GM12801 (cell line): Measurements from ENCODE around the gene MATK.

Experiments used
- TF ChIP-seq, protein P1 (sequence below): IDR thresholded peaks from one replicate; pipeline ENCODE4 v1.5.1; 2011; ENCODE audit warnings: control low read depth; ENCODE audit not compliant: insufficient read length; ENCODE audit errors: extremely low read depth

MATK gene

DNA sequence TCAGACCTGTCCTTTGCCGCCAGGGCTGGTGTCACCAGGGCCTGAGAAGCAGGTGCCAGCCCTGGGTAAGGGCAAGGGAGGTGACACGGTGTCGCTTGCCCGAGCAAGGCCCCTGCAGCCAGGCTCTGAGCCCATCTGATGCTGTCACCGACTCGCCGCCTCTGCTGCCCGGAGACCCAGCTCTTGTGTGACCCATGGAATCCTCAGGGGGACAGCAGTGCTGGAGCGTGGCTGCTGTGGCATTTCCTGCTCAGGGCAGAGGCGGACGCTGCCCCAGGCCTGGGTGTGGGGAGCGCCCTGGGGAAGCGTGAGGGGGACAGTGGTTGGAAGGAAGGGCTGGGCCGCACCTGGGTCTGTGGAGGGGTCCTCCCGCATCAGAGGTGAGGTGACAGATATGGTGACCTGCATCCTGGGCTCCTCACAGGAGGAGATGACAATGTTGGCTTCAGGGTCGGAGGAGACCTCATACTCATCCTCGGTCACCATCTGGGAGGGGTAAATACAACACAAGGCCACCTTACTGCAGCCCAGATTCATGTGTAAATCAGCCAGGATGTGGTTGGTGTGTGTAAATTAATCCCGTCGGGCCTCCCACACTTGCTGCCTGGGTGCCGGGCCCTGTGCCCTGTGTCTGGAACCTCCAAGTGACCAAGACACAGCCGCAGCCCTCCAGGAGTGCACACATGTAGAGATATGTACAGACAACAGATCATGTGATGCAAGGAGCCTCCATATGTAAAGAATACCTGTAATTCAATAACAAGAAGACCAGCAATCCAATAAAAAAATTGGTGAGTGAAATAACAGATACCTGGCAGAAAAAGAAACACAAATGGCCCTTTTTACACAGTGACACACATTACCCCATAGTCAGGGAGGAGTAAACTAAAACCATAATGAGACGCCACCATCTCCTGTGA is 27.6 kb upstream of the MATK start:
- TF ChIP-seq, protein P1, sequence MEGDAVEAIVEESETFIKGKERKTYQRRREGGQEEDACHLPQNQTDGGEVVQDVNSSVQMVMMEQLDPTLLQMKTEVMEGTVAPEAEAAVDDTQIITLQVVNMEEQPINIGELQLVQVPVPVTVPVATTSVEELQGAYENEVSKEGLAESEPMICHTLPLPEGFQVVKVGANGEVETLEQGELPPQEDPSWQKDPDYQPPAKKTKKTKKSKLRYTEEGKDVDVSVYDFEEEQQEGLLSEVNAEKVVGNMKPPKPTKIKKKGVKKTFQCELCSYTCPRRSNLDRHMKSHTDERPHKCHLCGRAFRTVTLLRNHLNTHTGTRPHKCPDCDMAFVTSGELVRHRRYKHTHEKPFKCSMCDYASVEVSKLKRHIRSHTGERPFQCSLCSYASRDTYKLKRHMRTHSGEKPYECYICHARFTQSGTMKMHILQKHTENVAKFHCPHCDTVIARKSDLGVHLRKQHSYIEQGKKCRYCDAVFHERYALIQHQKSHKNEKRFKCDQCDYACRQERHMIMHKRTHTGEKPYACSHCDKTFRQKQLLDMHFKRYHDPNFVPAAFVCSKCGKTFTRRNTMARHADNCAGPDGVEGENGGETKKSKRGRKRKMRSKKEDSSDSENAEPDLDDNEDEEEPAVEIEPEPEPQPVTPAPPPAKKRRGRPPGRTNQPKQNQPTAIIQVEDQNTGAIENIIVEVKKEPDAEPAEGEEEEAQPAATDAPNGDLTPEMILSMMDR: no peak

DNA sequence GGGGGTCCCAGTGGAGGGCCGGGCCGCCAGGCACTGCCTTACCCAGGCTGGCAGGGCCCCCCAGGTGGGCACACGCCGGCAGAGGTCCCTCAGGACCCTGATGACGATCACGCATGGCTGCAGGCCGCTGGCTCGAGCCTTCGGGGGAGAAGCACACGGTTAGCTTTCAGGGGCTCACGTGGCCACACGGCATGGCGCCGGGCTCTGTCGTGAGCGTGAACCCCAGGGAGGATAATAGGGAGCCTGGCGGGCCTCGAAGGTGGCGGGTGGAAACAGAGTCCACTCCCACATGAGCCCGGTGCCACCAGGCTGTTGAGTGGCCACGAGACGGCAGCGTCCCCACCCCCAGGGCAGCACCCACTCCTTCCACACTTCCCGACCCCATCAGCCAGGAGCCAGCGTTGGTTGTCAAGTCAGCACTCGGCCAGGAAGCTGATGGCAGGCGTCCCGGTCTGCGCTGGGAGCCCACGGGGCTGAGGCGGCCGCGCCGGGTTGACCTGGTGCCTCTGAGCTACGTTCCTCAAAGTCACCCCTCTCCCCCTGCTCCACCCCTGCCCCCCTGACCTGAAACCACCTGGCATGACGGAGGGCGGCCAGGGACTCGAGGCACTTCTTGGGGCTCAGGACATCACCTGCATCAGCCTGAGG is 24.7 kb upstream of the MATK start:
- TF ChIP-seq, protein P1: no peak

DNA sequence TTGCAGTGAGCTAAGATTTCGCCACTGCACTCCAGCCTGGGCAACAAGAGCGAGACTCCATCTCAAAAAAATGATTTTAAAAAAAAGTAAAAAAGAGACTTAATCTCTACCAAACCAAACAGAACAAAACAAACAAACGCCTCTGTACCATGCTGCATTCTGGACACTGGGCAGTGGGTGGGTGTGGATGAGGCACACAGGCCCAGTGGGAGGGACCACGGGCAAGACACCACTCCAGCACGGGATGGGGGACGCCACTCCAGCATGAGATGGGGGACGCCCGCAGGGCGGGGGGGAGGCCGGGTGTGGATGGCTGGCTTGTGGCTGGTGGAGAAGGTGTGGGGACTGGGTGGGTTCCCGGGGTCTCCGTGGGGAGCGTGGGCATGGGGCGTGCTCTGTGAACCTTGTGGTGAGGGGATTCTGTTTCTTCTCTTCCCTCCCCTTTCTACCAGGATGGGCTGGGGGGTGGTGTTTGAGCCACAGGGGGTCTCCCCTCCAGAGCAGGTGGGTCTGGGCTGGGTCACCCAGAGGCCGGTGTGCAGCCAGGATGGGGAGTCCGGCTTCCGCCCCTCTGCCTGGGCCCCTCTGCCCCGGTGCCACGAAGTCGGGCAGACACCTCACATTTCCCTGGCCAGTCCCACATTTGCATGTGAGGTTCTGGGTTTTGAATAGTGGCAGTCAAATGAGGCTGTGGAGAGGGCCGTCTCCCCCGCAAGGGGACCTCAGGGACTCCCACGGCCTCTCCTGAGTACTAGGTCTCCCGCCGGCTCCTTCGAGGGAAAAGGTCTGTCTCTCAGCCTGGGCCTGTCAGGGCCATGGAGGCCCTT is 23.9 kb upstream of the MATK start:
- TF ChIP-seq, protein P1: no peak

DNA sequence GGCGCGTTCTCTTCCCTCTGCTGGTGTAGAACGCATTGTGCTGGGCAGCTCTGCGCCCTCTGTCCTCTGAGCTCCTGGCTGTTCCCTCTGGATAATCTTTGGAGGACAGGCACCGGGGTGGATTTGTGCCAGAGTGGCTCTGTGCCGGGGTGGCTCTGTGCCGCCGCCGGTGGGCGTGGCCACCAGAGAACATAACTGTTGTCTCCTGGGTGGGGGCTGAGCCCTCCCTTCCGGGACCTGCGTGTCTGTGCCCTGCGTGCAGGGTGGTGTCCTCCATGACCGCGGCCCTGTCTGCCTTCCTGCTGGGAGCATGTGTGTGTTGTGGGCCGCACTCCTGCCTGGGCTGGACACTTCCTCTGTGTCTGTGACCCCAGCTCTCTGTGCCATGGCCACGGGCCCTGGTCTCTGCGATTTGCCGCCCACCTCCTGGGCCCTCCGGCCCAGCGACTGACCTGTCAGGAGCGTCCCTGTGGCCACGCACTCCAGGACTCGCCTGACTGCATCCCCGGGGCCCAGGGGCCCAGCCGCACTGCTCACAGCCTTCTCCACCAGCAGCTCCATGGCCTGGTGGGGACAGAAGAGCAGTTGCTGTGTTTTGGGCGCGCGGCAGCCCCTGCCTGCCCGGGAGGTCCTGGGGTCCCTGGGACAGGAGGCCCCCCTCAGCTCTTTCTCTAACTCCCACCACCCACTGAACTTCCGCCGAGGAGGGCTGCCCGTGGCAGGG is 22.4 kb upstream of the MATK start:
- TF ChIP-seq, protein P1: no peak

DNA sequence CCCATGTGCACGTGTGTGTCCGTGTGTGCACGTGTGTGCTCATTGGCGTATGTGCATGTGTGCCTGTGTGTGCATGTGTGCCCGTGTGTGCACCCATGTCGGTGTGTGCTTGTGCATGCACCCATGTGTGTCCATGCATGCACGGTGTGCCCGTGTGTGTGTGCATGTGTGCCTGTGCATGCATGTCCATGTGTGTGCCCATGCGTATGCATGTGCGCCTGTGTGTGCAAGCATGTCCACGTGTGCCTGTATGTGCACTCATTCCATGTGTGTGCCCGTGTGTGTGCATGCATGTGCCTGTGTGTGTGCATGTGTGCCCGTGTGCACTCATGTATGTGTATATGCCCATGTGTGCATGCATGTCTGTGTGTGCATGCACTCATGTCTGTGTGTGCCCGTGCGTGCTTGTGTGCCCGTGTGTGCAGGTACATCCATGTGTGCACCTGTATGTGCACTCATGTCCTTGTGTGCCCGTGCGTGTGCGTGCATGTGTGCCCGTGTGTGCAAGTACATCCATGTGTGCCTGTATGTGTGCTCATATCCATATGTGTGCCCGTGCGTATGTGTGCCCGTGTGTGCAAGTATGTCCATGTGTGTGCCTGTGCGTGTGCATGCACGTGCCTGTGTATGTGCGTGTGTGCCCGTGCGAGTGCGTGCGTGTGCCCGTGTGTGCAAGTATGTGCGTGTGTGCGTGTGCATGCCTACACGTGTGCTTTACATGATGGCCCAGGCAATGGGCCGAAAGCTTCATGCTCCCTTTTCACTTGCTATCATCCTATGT is 21.6 kb upstream of the MATK start:
- TF ChIP-seq, protein P1: no peak

DNA sequence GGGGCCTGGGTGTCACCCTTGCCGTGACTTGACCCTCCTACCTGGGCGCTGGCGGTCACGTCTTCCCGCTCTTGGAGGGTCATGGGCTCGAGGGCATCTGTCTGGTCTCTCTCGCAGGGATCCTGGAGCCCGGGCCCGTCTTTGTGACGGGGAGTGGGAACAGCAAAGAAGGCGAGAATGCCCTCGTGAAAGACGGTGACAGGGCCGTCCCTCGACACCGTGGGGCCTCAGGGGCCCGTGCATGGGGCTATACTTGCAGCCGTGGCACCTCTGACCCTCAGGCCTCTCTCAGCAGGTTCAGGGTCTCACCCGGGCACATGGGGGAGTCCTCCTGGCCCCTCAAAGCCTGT is 20.9 kb upstream of the MATK start:
- TF ChIP-seq, protein P1: no peak
